ENCODE data around the gene NT5C3A.
"Not testable (repeated sequence)": the region's sequence is repeated elsewhere in the genome, so short reads cannot be mapped to it uniquely, and the experiment has no call there.

Gene NT5C3A

DNA sequence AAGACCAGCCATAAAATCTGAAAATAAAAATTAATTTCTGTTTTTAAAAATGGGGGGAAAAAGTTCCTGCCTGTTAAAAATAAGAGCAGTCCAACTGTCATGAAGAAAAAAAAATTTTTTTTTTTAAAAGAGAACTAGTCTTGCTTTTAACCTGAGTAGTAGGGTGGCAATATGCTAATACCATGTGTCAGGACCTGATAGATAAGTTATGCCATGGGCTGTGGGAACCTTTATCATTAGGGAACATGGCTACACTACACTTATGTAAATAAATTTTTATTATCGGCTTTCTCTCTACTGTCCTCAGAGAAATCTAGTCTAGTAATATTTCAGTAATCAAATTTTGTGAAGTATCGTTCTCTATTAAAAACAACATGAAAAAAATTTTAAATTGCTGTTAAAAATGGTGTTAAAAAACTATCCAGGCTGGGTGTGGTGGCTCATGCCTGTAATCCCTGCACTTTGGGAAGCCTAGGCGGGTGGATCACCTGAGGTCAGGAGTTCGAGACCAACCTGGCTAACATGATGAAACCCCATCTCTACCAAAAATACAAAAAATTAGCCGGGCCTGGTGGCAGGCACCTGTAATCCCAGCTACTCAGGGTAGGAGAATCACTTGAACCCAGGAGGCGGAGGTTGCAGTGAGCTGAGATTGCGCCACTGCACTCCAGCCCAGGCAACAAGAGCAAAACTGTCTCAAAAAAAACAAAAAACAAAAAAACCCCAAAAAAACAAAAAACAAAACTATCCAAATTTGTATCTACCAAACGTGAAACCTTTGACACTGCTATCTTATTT lies 20.7 kb downstream of the NT5C3A start:
- DNase-seq (ENCODE audit: low spot score) (no peak), FAIRE-seq (no peak)

DNA sequence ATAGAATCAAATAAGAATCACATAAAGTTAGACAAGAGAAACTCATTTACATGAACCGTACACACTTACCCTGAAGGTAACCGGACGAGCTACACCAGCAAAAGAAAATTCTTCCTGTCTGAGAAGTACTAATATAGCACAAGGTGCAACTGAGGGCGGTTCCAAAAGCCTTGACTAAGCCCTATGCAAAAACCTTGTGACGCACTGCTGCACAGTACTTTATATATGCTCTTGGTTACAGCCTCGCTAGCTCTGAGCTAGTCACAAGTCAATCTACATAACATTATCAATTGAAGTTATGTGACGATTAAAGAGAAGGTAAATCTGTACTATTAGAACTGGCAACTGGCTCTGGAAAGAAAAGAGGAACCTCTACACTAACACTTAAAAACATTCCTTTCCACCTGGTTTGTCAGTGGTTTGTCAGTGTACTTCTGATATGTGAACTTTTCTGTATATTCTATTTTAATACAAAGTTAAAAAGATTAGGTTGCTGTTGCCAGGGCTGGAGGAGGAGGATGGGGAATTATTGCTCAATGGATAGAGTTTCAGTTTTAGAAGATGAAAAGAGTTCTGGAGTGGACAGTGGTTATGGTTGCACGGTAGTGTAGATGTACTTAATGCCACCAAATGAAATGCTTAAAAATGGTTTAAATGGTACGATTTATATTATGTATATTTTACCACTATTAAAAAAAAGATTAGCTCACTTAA lies 21.6 kb downstream of the NT5C3A start:
- peak; percentile 89 for FAIRE-seq
- peak; percentile 65 for DNase-seq (ENCODE audit: low spot score)

DNA sequence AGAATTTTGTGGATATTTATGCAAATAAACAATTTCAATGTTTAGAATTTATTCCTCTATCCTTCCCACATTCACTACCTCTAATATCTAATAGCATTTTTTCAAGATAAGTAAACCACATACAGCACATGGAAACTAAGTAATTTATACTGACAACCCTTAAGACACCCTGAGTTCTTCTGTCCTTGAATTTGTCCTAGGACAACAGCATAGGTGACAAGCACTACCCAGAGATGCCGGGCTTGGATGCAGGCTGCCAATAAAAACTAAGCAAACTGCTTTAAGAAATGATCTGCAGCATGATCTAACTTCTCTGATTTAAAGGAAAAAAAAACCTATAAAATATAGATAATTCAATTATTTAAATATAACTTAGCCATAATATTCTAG lies 22.7 kb downstream of the NT5C3A start:
- FAIRE-seq = no peak
- DNase-seq (ENCODE audit: low spot score) = no peak

DNA sequence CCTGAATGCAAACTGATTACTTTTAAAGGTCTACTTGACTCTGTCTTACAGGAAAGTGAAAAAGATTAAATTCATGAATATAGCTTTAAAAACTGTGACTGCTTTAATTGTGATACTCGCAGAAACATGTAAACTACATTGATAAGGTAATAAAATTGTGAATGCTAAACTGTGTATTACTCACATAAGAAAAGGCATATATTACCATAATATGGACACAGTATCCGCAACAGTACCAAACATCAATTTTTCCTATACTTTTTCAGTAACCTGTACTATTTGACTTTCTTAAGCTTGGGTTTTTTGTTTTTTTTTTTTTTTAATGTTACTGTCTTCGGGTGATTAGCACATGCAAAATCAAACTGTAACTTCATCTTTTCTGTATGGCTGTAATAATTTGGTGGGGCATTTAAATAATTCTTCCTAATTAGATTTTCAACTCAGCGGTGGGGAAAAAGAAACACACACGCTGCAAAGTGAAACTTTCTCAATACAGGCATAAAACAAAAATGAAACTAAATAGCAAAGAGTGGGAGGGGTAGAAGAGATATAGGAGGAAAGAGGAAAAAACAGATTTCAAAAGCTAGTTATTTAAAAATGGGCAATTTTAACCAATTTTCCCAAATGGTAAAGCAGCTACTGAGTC lies 23.2 kb downstream of the NT5C3A start:
- no peak for DNase-seq (ENCODE audit: low spot score)
- no peak for FAIRE-seq

DNA sequence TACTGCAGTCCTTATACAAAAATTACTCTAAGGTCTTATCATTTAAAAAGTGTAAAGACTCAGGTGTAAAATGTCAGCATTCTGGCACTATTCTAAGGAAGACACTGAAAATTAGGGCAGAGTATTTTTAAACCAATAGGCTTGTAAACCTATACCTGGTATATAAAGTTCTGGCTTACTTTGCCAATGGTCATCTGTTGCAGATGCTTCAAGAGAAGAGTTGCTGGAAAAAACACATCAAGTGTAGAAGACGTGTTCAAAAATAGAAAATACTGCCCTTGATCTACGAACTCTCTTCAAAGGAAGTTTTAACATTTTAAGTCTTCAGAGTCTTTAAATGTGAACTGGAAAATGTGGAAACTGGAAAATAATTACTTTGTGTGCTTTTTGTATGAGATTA lies 23.9 kb downstream of the NT5C3A start:
- DNase-seq (ENCODE audit: low spot score) (no peak), FAIRE-seq (no peak)

DNA sequence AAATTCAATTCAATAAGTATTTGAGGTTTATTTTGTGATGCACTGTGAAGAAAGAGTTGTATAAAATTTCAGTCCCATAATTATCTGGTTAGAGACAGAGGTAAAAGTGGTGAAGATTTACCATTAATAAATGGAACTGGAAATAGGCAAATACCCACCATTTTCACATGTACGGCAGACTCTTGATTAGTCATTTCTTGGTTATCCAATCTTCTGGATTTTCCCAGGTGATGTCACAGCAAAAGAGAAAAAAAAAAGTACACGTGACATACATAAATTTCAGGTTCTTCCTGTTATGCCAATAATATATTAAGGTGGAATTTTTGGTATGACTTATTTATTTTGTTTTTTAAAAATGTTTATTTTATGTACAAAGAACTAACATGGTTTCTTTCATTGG lies 26.8 kb downstream of the NT5C3A start:
- no peak for FAIRE-seq
- DNase-seq (ENCODE audit: low spot score) = no peak

DNA sequence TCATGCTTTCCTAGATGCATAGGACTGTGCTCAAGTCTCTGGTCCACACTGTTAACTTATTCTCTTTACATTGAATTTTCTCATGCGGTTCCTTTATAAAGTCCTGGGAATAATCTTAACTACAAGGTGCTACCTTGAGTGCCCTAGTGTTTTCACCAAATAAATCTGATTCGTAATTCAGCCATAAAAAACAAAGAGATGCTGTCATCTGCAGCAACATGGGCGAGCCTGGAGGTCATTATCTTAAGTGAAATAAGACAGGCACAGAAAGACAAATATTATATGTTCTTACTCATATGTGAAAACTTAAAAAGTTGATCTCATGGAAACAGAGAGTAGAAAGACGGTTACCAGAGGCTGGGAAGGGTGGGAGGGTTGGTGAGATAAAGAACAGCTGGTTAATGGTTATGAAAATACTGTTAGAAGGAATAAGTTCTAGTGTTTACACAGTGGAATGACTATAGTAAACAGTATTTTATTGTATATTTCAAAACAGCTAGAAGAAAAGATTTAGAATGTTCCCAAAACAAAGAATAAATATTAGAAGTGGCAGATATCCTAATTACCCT lies 38.3 kb downstream of the NT5C3A start:
- no peak for FAIRE-seq
- no peak for DNase-seq (ENCODE audit: low spot score)

DNA sequence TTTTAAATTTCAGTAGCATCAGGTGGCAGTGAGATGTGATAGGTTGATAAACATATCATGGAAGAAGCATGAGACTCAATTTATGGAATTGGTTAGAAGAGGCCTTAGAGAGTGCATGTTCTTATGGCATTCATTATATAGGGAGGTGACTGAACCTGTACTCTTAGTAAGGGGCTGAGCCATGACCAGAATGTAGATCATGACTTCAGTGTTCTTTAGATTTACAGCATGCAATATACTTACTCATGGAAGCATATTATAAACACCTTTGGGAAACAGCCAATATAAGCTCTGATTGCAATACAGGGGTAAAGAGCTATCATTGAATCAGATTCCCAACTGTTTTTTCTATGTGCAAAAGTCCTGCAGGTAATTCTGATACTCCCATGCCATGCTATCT lies 50.2 kb downstream of the NT5C3A start:
- DNase-seq (ENCODE audit: low spot score) (no peak), FAIRE-seq (no peak)

DNA sequence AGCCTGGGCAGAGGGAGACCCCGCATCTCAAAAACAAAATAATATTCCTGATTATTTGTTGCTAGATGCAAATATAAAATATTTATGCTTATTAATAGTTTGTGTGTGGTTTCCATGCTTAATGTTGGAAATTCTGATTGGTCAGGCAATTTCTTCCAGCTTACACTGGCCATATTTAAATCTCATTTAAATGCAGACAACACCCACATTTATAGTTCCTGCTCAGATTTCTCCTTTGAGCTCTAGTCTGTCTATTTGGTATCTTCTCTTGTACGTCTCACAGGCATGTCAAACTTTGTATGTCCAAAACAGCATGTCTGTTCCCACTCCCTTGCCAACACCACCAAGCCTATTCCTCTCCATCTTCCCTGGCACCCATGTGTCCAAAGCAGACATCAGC lies 52.8 kb downstream of the NT5C3A start:
- no peak for DNase-seq (ENCODE audit: low spot score)
- FAIRE-seq = no peak

DNA sequence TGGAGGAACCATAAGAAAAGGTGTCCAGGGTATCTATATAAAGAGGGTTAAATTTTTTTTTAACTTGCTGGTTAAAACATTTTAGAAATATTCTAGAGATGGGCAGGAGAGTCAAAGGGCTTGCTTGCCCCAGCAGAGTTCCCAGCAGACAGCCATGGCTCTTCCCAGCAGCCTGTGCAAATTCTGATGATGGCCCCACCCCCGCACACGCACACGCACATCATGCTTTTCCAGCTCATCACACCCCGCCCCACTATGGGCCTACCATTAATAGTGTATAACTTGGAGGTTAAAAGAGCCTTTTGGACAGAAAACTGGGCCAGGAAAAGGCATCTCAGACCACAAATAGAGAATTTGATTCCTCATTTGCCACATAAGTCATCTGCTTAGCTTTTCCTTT lies 56.9 kb downstream of the NT5C3A start:
- not testable (repeated sequence) for FAIRE-seq; DNase-seq (ENCODE audit: low spot score)

DNA sequence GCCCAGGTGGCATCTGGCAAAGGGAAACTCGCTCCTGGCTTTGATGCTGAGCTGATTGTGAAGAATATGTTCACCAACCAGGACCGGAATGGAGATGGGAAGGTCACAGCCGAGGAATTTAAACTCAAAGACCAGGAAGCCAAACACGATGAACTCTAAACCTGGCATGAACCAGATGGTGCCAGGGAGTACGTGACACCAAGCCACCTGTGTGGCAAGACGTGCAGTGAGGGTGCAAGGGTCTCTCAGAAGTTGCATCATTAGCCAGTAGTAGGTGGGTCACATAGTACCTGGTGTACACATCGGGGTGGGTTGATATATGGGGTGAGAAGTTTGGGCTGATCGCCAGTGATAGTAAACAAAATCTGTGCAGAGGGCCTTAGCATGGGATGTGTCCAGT lies 57.4 kb downstream of the NT5C3A start:
- not testable (repeated sequence) for DNase-seq (ENCODE audit: low spot score); FAIRE-seq

DNA sequence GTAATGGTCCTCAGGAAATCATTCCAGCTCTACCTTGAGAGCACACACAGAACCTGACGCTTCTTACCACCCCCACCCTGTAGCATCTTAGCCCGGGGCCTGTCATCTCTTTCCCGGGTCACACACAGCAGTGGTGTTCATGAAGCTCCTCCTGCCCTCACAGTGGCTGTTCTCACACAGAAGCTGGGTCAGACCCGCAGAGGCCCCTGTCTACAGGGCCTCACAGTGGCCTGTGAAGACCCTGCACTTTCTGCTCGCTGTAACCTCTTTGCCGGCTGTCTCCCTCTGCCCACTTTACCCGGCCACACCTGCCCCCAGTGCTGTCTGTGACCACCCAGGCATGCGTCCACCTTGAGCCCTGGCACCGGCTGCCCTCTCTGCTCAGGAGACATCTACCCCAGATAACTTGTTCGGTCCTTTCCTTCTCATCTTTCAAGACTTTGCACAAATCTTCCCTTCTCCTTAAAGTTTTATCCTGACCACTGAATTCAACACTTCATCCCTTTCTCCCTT lies 58.4 kb downstream of the NT5C3A start:
- FAIRE-seq; DNase-seq (ENCODE audit: low spot score): not testable (repeated sequence)

DNA sequence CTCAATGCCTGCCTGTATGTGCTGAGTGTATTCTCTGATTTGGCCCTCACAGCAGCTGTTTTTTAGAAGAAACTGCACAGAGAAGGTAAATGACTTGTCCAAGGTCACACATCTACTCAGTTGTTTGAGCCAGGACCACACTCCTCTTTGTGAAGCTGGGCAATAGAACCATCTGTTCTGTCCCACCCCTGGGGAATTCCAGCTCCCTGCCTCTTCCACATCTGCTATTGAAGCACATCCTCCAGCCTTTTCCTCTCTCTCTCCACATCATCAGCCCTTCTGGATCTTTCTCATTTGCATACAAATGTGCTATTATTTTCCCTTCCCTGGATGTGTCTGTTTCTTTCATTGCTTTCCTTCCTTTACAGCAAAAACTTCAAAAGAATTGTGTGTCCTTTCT lies 59.5 kb downstream of the NT5C3A start:
- not testable (repeated sequence) for FAIRE-seq; DNase-seq (ENCODE audit: low spot score)

DNA sequence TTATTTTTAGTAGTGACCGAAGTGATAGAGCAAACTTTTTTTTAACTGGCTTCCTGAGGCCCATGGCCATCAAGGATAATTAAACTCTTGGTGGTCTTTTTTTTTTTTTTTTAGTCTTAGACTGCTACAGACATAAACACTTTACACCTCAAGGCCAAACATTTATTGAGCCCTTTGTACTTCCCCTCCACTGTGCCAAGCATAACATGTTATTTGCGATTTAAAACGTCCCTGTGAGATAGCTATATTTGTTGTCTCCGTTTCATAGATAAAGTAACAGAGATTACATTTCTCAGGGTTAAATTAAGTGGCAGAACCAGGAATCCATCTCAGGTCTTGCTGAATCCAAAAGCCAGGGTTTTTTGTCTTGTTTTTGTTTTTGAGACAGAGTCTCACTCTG lies 63.2 kb downstream of the NT5C3A start:
- DNase-seq (ENCODE audit: low spot score); FAIRE-seq: not testable (repeated sequence)

DNA sequence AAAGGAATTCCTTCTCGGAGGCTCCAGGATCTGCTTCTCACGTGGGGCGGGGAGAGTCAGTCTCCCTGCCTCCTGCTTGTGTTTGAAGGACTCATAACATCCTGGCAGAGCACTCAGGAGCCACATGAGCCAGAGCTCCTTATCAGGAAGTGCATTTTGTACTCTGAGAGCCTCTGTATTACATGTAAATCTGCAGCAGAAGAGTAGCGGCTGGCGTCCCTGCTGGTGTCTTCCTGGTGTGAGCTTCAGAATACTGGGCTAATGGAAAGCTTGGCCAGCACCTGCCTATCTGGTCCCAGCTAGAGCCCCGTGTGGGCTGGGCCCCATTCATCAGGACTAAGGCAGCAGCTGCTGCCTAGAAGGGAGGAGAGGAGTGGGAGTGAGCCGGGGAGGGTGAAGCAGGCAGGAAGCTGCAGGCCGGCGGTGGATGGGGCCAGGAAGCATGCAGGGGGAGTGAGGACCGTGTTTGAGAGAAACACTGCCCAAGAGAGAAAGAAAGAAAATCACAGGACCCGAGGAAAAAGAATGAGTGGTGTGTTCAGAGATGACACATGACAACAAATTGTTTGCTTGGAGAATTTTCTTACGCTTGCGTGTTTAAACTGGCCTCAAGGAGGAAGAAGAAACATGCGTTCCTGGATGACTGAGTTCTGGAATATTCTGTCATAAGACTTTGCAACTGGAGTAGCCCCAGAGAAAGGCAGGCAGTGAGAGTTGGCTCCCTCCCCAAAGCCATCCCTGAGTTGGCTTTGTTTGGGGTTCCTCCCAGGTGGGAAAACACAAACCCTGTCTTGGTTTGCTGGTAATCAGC lies 64.0 kb downstream of the NT5C3A start:
- not testable (repeated sequence) for DNase-seq (ENCODE audit: low spot score); FAIRE-seq

DNA sequence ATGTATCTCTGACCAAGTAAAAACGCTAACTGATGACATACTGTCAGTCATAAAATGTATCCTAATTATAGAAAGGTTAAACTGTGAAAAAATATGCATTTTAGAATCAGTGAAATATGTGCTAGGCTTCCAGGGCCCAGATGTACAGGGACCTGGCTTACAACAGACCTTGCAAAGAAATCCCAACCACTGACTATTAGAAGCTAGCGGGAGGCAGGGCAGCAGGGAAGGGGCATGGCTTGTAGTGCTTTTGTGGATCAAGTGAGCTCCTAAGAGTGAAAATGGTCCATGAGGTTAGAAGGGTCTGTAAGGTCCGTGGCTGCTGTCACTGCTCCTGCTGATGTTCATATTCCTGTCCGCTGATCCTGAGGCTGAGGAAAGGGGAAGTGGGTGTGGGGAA lies 64.6 kb downstream of the NT5C3A start:
- DNase-seq (ENCODE audit: low spot score); FAIRE-seq: not testable (repeated sequence)

DNA sequence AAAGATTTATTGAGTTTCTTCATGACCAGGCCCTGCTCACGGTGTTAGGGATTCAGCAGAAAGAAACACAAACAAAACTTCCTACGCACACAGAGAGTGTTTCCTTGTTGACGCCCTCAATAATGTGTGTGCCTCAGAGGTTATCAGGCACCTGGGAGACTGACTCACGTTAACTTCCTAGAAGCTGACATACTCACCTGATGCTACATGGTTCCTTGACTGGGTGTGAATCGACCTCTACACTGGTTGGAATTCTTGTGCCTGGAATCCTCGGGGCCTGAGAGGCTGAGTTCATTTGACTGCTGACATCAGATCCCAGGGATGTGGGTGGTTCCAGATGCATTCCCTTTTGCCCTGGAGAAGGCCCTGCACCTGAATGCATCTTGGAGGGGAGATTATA lies 69.8 kb downstream of the NT5C3A start:
- not testable (repeated sequence) for FAIRE-seq; DNase-seq (ENCODE audit: low spot score)

DNA sequence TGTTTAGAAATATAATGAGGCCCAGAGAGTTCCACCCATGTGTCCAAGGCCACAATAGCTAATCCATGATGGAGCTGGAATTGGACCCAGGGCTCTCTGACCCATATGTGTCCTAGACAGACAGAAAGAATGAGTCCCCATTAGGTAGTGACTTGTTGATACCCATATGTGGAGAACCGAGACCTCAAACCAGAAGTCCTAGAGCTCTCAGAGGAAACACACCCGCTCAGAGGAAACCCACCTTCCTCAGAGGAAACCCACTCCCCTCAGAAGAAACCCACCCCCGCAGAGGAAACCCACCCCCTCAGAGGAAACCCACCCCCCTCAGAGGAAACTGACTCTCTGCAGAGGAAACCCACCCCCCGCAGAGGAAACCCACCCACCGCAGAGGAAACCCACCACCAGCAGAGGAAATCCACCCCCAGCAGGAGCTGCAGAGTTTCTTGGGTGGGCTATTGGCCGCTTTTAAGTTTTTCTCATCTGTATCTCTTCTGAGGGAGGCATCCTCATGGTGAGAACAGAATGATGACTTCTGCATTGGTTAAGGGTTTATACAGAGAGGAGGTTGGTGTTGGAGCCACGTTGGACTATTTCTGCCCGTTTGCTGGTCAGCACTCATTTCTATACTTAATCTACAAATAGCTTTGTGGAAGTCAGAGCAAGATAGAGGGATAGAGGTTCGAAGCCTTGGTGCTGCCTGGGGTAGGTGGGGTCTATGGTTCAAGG lies 70.4 kb downstream of the NT5C3A start:
- not testable (repeated sequence) for DNase-seq (ENCODE audit: low spot score); FAIRE-seq

DNA sequence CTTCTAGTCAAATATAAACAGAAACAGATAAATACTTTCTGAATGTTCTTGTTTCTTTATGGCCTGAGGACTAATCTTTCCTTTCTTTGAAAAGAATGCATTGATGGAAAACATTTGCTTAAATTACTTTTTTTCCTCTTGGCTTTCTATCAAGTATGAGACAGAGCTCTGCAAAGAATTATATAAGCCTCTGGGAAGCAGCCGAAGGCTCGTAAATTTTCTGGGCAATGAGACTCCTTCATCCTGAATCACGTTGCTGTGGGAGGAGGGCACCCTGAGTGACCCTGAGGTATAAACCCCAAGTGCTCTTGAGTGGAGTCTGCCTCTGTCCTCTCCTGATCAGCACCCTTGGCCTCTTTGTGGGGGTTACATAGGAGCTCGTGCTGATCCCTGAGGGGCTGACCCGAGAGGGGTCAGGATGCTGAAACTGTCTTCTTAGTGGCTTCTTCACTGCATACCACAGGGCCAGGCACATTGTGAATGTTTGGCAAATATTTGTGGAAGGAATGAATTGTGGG lies 71.4 kb downstream of the NT5C3A start:
- not testable (repeated sequence) for DNase-seq (ENCODE audit: low spot score); FAIRE-seq

DNA sequence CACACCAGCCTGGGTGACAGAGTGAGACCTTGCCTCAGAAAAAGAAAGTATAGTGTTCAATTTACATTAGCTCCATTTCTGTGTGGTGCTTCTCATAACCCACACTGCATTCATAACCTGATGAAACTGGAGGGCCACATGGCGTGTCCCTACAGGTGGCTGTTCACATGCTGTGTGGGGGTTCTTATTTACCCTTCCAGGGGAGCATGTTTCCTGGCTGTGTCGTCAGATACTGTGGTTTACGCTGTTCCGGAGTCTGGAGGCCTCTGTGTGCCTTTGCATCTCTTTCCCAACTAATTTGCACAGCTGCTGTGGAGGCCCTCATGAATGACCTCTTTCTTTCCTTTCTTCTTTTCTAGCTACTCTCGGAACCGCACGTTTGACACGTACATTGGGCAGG lies 74.4 kb downstream of the NT5C3A start:
- FAIRE-seq = not testable (repeated sequence)

More for the DNA sequence above, 74.4 kb downstream of the NT5C3A start:
- not testable (repeated sequence) for DNase-seq (ENCODE audit: low spot score)

Measured in RCC 7860 (cell line).